Measurements from ENCODE around the gene CDK5RAP3.
"Not testable (repeated sequence)": the region's sequence is repeated elsewhere in the genome, so short reads cannot be mapped to it uniquely, and the experiment has no call there.

Gene CDK5RAP3

DNA sequence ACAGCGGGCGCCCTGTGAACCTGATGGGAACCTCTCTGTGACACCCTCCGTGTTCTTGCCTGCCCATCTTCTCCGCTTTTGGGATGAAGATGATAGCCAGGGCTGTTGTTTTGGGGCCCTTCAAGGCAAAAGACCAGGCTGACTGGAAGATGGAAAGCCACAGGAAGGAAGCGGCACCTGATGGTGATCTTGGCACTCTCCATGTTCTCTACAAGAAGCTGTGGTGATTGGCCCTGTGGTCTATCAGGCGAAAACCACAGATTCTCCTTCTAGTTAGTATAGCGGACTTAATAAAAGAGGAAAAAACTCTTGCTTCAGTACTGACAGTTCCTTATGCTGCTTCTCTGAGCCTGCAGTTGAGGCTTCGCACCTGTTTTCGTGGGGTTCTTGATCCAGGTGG is 10.5 kb downstream of the CDK5RAP3 start:
- no peak overlapping the region for H3K27ac ChIP-seq

DNA sequence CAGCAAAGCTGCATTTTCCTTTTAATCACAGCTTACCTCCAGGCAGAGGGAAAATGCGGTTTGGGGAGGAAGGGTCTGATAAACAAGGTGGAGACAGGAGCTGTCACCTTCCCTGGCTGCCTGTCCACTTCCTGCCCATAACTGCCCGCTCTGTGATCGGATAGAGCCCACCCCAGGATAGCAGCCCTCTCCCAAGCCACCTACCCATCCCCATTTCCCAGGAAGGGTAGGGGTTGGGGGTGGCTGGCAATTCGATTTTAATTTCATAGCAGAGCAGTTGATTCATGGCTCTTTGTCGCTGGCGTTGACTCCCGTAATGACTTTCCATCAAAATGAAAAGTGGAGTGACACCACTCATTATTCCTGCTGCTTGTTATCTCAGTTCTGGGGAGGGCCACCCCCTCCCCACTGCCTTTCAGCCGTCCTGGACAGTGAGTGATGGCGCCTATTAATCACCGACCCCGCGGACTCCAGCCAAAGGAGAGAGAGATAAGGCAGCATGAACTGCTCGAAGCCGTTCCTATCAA is 11.2 kb downstream of the CDK5RAP3 start:
- TF ChIP-seq, protein P1, sequence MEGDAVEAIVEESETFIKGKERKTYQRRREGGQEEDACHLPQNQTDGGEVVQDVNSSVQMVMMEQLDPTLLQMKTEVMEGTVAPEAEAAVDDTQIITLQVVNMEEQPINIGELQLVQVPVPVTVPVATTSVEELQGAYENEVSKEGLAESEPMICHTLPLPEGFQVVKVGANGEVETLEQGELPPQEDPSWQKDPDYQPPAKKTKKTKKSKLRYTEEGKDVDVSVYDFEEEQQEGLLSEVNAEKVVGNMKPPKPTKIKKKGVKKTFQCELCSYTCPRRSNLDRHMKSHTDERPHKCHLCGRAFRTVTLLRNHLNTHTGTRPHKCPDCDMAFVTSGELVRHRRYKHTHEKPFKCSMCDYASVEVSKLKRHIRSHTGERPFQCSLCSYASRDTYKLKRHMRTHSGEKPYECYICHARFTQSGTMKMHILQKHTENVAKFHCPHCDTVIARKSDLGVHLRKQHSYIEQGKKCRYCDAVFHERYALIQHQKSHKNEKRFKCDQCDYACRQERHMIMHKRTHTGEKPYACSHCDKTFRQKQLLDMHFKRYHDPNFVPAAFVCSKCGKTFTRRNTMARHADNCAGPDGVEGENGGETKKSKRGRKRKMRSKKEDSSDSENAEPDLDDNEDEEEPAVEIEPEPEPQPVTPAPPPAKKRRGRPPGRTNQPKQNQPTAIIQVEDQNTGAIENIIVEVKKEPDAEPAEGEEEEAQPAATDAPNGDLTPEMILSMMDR (conservative IDR thresholded peaks at IDR 0.05), result no peak
- no peak overlapping the region for H3K27ac ChIP-seq

More for the DNA sequence above, 10.5 kb downstream of the CDK5RAP3 start:
- TF ChIP-seq, protein P1 (conservative IDR thresholded peaks at IDR 0.05), result no peak

DNA sequence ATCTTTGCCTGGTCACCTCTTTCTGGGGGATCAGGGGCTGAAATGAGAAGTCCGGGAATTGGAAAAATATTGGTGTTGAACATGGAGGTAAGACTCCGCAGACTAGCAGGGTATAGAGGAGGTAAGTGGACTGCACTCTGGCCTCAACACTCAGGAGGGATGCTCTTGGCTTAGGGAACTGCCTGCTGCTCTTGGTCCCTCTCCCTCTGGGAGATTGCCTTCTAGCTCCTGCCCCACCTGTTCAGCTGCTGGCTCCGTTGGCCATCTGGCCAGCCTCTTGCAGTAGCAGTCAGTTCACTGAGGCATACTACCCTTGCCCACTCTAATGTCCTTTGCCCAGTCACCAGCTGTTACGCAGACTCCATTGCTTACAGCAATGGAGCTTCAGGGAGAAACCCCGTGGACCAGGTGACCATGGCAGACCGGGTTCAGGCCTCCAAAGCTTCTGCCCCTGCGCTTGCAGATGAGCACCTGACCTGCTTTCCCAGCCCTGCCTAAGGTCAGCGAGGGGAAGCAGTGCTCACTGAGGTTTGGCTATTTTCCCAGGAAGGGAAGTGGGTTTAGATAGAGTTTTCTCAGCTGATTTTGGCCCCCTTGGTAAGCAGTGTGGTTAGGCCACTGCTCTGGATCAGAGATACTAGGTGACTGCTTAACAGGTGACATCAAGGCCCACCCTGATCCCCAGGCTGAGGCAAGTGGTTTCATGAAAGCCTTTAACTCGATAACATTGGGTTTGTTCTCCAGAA is 11.9 kb downstream of the CDK5RAP3 start:
- H3K27ac ChIP-seq, result no peak overlapping the region
- TF ChIP-seq, protein P1 (conservative IDR thresholded peaks at IDR 0.05), result no peak

DNA sequence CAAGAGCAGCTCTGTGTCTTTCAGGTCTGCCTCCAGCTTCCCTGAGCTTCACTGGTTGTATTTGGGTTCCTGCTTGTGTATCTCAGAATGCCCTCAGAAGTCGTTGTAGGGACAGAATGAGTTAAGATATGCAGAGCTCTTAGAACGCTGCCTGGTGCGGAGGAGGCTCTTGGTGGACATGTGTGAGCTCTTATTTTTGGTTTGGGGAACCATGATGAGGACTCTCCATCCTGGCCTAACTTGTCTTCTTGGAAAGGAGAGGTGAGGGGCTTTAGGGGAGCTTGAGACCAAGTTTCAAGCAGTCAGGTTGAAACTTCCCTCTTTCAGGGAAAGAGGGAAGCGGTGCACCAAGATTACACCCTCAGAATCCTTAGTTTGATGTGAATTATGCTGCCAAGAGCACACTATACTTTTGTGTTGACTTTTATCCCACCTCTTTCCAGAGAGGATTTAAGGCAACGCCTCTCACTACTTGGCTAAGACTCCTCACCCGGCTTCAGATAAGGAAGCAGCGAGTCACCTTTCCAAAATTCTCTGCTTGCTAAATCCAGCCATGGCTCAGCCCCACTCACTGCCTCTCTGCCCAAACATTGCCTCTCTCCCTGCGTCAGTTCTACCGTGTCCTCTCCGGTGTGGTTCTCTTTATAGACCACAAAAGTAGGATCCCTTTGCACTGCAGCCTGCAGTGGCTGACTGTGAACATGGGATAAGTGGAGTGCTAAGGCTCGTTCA is 12.7 kb downstream of the CDK5RAP3 start:
- TF ChIP-seq, protein P1 (conservative IDR thresholded peaks at IDR 0.05), result no peak
- no peak overlapping the region for H3K27ac ChIP-seq

DNA sequence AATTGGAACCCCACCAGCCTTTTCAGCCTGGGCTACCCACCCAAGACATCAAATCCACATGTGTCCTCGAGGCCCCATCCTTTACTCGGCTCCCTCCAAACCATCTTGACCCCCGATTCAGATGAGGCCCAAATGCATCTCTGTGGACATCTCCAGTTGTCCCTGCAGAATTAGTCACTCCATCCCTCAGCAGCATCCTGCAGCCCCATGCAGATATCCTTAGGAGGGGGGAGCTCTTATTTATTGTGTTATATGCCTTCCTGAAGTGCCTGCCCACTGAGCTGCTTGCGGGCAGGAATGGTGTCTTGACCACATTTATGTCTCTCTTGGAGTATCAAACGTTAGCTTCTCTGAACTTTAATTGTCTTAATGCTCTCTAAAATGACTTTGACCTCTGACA is 15.6 kb downstream of the CDK5RAP3 start:
- TF ChIP-seq, protein P1 (conservative IDR thresholded peaks at IDR 0.05), result no peak
- H3K27ac ChIP-seq, result peak overlapping the region; percentile 70

DNA sequence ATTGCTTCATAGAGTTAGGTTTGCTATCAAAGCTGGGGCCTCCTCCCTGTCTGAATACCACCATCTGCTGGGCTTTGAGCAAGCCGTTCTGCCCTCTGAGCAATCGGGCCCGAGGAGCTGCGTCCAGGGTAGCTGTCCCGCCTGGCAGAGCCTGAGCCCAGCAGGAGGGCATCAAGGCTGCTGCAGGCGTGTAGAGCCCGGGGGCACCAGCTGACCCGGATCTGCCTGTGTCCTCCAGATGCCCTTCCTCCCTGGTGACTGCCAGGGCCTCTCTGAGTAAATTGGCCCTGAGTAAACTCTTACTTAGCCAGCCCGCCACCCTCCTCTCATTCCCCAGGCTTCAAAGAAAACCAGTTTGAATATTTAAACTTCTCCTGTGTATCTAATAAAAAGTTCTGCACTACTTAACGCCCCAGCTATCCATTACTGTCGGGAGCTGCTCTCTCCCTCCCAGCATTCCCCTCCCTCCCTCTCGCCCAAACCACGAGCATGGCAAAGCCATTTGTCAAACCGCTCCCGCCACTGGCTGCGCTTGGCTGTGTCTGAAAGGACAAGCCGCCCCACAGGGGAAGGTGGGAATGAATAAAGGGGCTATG is 16.4 kb downstream of the CDK5RAP3 start:
- peak overlapping the region; percentile 70 for H3K27ac ChIP-seq
- TF ChIP-seq, protein P1 (conservative IDR thresholded peaks at IDR 0.05), result no peak

DNA sequence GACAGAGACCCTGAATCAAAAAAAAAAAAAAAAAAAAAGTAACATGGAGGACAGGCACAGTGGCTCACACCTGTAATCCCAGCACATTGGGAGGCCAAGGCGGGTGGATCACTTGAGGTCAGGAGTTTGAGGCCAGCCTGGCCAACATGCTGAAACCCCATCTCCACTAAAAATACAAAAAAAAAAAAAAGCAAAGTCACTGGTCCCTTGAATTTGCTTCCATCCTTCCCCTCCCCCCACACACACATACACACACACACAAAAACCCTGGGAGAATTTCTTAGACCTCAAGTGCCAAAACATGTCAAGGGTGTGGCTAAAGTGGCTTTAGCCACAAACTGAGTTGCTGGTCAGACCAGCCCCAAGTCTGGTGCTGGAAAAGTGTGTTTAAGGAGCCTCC is 17.5 kb downstream of the CDK5RAP3 start:
- H3K27ac ChIP-seq, result not testable (repeated sequence)
